Body of pancreas (tissue), 4 donors: ENCODE results near the gene RCAN3. TPM values are rescaled to one million over a fixed set of nuclear protein-coding genes. Genes with fewer than 3 reads are reported as not detected.
A peak's percentile ranks its signal among the peaks of the same experiment; 100 is the strongest.

ENCODE experiments used
- ATAC-seq: fragments of 150-250 bp; one replicate; pipeline ENCODE4 v1.9.1; 2016
- DNase-seq, 4 donors: peaks; one replicate each; pipeline ENCODE4 v3.0.0-alpha.2; 2019
- H3K27ac ChIP-seq, 4 donors: fragments of 200-600 bp; sonication (generic); 1 replicate in 3 of 4; 2 replicates in 1 of 4; pipeline versions ENCODE4 v1.5.1 to v1.6.1; 2016 to 2019; ENCODE audit warnings: mild to moderate bottlenecking in 1 of 4, mixed read lengths in 1 of 4, moderate library complexity in 1 of 4
- H3K27me3 ChIP-seq, 2 donors: fragments of 200-600 bp; sonication (generic); one replicate each; pipeline ENCODE4 v1.6.0; 2016; ENCODE audit warnings: mild to moderate bottlenecking in 1 of 2
- H3K36me3 ChIP-seq, 2 donors: fragments of 200-600 bp; sonication (generic); replicated peaks in 1 of 2; 2 replicates each; pipeline ENCODE4 v1.5.1; 2016; ENCODE audit warnings: low read depth in 2 of 2; ENCODE audit not compliant: insufficient read depth in 1 of 2
- H3K4me1 ChIP-seq: fragments of 200-600 bp; sonication (generic); one replicate; pipeline ENCODE4 v1.6.0; 2016
- H3K4me3 ChIP-seq, 2 donors: fragments of 200-600 bp; sonication (generic); 1 replicate in 1 of 2; 2 replicates in 1 of 2; pipeline ENCODE4 v1.5.1; 2016 to 2019
- H3K9me3 ChIP-seq, 3 donors: fragments of 200-600 bp; sonication (generic); 1 replicate in 2 of 3; 2 replicates in 1 of 3; pipeline ENCODE4 v1.5.1; 2016
- POLR2A ChIP-seq, 3 donors: fragments of 450-650 bp; IDR thresholded peaks; one replicate each; pipeline ENCODE4 v1.6.1; 2016; ENCODE audit warnings: antibody characterized with exemption in 3 of 3, mild to moderate bottlenecking in 2 of 3
- WGBS, 2 donors: methylation state at CpG; one replicate each; pipeline ENCODE4 v1.1.5; 2017; 5-methylcytosine and 5-hydroxymethylcytosine counted together
- intact Hi-C: fragments of 100-400 bp; cut with DNase I; formaldehyde crosslinking; loops from one replicate; pipeline ENCODE4 v1.15.1; 2023
- total RNA-seq, 2 donors: library from RNA; depleted of rRNA; stranded (reverse); fragments of >200 nt; gene quantifications; one replicate each; pipeline ENCODE4 v1.1.0, GENCODE V29; 2016
- TF ChIP-seq, protein P1 (sequence below), 7 experiments: fragments of 450-650 bp in 4 of 7; fragments of 200-600 bp in 3 of 7; sonication (generic) in 3 of 7; IDR thresholded peaks; one replicate each; pipeline ENCODE4 v1.5.1; 2016 to 2019; ENCODE audit warnings: antibody characterized with exemption in 7 of 7

Gene RCAN3
- total RNA-seq, 2 donors from 2014 or later = 14.0 to 32.3 TPM

DNA sequence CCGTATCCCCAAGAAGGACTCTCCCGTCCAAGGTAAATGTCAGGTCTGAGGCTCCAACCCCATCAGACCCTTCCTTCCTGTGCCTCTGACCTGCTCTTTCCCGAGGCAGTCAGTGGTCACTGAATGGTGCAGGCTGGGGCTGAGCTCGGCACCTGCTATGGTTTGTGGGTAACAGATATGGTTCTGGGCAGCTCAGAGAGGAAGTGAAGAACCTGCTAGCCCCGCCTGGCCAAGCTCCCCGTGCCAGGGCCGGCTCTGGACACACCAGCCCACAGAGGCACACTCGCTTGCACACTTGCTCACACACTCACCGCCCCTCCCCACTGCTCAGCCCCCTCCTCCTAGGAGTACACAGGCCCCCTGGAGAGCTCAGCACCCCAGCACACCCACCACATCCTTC lies 69.7 kb downstream of the RCAN3 start:
- Histone ChIP-seq H3K36me3 (no peaks in the 10 kb centered on the region), H3K27me3 (no peaks in the 10 kb centered on the region), H3K9me3 (no peaks in the 10 kb centered on the region), H3K4me1 (peaks cover 26% of the 10 kb centered on the region), H3K4me3 (no peak overlapping the region), H3K27ac (no peak overlapping the region)
- TF ChIP-seq, protein P1, sequence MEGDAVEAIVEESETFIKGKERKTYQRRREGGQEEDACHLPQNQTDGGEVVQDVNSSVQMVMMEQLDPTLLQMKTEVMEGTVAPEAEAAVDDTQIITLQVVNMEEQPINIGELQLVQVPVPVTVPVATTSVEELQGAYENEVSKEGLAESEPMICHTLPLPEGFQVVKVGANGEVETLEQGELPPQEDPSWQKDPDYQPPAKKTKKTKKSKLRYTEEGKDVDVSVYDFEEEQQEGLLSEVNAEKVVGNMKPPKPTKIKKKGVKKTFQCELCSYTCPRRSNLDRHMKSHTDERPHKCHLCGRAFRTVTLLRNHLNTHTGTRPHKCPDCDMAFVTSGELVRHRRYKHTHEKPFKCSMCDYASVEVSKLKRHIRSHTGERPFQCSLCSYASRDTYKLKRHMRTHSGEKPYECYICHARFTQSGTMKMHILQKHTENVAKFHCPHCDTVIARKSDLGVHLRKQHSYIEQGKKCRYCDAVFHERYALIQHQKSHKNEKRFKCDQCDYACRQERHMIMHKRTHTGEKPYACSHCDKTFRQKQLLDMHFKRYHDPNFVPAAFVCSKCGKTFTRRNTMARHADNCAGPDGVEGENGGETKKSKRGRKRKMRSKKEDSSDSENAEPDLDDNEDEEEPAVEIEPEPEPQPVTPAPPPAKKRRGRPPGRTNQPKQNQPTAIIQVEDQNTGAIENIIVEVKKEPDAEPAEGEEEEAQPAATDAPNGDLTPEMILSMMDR (IDR thresholded peaks at IDR 0.05) = no peak
- DNase-seq (no peak), ATAC-seq (no peak)
- intact Hi-C loops = no loop called here
- WGBS, 2 donors = 71 to 83% methylated on average over 6 to 9 of the region's 9 CpGs

DNA sequence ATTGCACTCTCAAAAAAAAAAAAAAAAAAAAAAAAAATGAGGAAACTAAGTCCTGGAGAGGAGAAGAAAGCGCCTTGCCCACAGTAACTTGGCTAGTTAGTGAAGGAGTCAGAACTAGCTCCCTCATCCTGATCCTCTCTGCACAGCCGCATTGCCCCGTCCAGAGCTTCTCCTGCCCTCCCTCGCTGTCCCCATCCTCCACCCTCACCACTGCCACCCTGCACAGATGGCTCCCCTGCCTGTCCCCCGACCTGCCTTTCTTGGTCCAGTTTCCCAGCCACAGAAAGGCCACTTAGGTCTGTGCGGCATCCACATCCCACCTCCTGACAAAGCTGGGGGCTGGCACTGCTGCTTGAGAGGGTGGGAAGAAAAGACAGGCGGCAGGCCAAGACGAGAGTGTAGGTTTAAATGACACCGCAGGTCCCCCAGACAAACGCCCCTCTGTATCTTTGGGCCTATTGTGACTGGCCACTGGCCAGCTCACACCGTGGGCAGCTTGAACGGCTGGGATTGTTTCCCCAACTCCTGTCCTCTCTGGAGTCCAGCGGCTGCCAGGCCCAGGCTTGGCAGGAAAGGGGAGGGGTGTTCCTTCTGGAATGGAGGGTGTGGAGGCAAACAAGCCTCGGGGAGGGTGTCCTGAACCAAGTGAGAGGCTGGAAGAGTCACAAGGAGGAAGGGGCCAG lies 73.4 kb downstream of the RCAN3 start:
- Histone ChIP-seq H3K27me3 (no peaks in the 10 kb centered on the region), H3K27ac (peak overlapping the region; percentile 9 to 51 (median 48)), H3K4me3 (no peak overlapping the region), H3K36me3 (no peaks in the 10 kb centered on the region), H3K4me1 (peaks cover 7% of the 10 kb centered on the region), H3K9me3 (no peaks in the 10 kb centered on the region)
- DNase-seq = peak in 2 of 4 donors; percentile 34 to 37
- peak; percentile 45 for ATAC-seq
- intact Hi-C loops = no loop called here
- WGBS, 2 donors = 48% methylated on average over 11 to 14 of the region's 14 CpGs
- no peak for TF ChIP-seq POLR2A (IDR thresholded peaks at IDR 0.05)
- TF ChIP-seq, protein P1 (IDR thresholded peaks at IDR 0.05) = no peak

DNA sequence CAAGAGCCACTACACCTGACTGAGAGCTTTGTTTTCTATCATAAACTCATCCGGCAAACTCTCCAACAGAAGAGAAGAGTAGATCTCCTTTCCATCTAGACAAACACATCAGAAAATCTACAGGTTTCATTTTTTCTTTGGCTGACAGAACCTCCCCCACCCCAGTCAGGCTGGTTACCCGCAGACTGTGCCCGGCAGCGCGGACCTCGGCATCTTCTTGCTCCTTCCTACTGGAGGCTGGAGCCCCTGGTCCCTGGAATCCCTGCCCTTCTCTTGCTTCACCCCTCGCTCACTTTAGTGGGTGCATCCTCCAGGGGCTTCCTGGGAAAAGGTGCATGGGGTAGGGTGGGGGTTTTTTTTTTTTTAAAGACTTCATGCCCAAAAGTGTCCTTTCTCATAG lies 76.2 kb downstream of the RCAN3 start:
- TF ChIP-seq POLR2A (IDR thresholded peaks at IDR 0.05) = no peak
- TF ChIP-seq, protein P1 (IDR thresholded peaks at IDR 0.05) = no peak
- Histone ChIP-seq H3K9me3 (no peaks in the 10 kb centered on the region), H3K27me3 (no peaks in the 10 kb centered on the region), H3K27ac (no peak overlapping the region), H3K36me3 (no peaks in the 10 kb centered on the region), H3K4me1 (peaks cover 9% of the 10 kb centered on the region), H3K4me3 (no peak overlapping the region)
- no peak for ATAC-seq
- intact Hi-C loops = no loop called here
- no peak for DNase-seq
- 95 to 98% methylated on average over 6 of the region's 7 CpGs for WGBS, 2 donors

DNA sequence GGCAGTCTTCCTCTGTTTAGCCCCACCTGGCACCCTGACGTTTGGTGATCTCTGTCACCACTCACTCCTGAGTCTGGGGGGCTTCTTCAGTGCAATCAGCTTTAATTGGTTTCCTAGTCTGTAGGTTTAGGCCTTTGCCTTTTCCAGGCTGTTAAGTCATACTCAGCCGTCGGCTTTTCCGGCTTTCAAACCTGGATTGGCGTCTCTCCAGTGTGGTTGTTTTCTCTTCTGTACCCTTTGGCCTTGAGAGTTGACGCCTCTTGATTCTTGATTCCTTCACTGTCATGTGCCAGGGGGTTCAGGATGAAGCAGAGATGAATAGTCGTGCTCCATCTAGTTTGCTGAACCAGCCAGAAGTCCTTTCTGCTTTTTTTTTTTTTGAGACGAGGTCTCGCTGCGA lies 78.1 kb downstream of the RCAN3 start:
- Histone ChIP-seq H3K9me3 (no peaks in the 10 kb centered on the region), H3K36me3 (no peaks in the 10 kb centered on the region), H3K27me3 (no peaks in the 10 kb centered on the region), H3K27ac (no peak overlapping the region), H3K4me1 (peaks cover 17% of the 10 kb centered on the region), H3K4me3 (no peak overlapping the region)
- TF ChIP-seq, protein P1 (IDR thresholded peaks at IDR 0.05) = no peak
- TF ChIP-seq POLR2A (IDR thresholded peaks at IDR 0.05) = no peak
- 53 to 54% methylated on average over 10 of the region's 10 CpGs for WGBS, 2 donors
- ATAC-seq = no peak
- intact Hi-C loops = no loop called here
- DNase-seq = no peak

DNA sequence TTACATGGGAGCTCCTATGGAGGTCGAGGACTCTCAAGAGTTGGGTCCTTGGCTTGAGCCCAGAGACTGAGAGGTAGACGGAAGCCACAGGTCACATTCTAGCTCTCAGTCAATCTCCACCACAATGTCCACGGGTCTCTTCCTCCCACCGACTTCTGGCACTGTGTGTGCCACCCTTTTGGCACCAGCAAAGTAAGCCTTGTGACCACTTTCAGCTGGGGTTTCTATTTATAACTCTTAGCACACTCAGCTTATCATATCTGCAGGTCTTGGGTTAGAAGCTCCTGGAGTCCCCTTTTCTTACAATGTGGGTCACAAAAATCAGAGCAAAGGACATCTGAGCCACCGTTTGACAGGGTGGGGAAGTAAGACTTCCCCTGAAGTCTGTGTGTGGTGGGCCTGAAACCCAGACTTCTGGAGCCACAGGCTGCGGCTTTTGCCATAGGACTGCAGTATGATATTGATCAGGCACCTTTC lies 81.6 kb downstream of the RCAN3 start:
- ATAC-seq = peak; percentile 41

More for the DNA sequence above, 81.6 kb downstream of the RCAN3 start:
- intact Hi-C loops = no loop called here
- 16 to 20% methylated on average over 4 to 6 of the region's 6 CpGs for WGBS, 2 donors
- Histone ChIP-seq H3K4me1 (peaks cover 17% of the 10 kb centered on the region), H3K27ac (peak overlapping the region in 2 of 4 donors; percentile 31 to 39), H3K36me3 (no peaks in the 10 kb centered on the region), H3K9me3 (no peaks in the 10 kb centered on the region), H3K27me3 (no peaks in the 10 kb centered on the region), H3K4me3 (no peak overlapping the region)
- TF ChIP-seq, protein P1 (IDR thresholded peaks at IDR 0.05) = no peak
- no peak for TF ChIP-seq POLR2A (IDR thresholded peaks at IDR 0.05)
- peak in 2 of 4 donors; percentile 45 to 55 for DNase-seq
